A549 (cell line): Measurements from ENCODE around the gene PSPN. TPM values are rescaled to one million over a fixed set of nuclear protein-coding genes. Genes with fewer than 3 reads are reported as not detected.

Experiments
- ATAC-seq, 2 experiments: fragments of 200-7000 bp in 1 of 2; fragments of >200 bp in 1 of 2; cut with Nextera tagmentation in 1 of 2; cut with Tn5 transposase in 1 of 2; 3 replicates each; pipeline versions ENCODE4 v1.8.0 to v1.9.1; 2018 to 2020; ENCODE audit warnings: mild to moderate bottlenecking in 1 of 2, moderate library complexity in 1 of 2
- CTCF ChIA-PET: fragments of 300-600 bp; sonication (Branson Sonifier 250); formaldehyde crosslinking; extraction: SDS; loops from one replicate; lab custom pipeline; 2021; ENCODE audit warnings: antibody characterized with exemption, inconsistent platforms; lab: Yijun Ruan, JAX
- POLR2A ChIA-PET: fragments of 350-600 bp; formaldehyde crosslinking; extraction: SDS; loops from one replicate; lab custom pipeline; 2021; ENCODE audit warnings: antibody characterized with exemption, inconsistent platforms; lab: Yijun Ruan, JAX
- DNase-seq, 2 experiments: peaks; one replicate each; pipeline versions ENCODE4 v3.0.0 to v3.0.0-alpha.2; 2011 to 2016; ENCODE audit warnings: low read depth in 1 of 2, low spot score in 1 of 2
- FAIRE-seq: peaks from 2 replicates; lab custom pipeline; 2011; peaks lifted over from hg19 to GRCh38; lab: Jason Lieb, UNC
- H3K27ac ChIP-seq, 2 experiments: fragments of >200 bp; sonication (Bioruptor Twin); formaldehyde crosslinking; 3 replicates each; pipeline ENCODE4 v1.5.1; 2016 to 2017
- H3K4me1 ChIP-seq: fragments of >200 bp; sonication (Bioruptor Twin); formaldehyde crosslinking; 3 replicates; pipeline ENCODE4 v1.6.1; 2016
- H3K4me2 ChIP-seq: fragments of >200 bp; sonication (Bioruptor Twin); formaldehyde crosslinking; 3 replicates; pipeline ENCODE4 v1.6.1; 2016
- H3K4me3 ChIP-seq: fragments of >200 bp; sonication (Bioruptor Twin); formaldehyde crosslinking; 3 replicates; pipeline ENCODE4 v1.5.1; 2016
- H3K9me3 ChIP-seq: fragments of >200 bp; sonication (Bioruptor Twin); formaldehyde crosslinking; 3 replicates; pipeline ENCODE4 v1.6.1; 2016
- CHD2 ChIP-seq: fragments of 150-350 bp; IDR thresholded peaks from 2 replicates; pipeline ENCODE4 v1.6.1; 2014; ENCODE audit warnings: low read length; ENCODE audit not compliant: partially characterized antibody
- EHMT2 ChIP-seq: fragments of 200-600 bp; sonication (generic); IDR thresholded peaks from 2 replicates; pipeline ENCODE4 v1.6.1; 2016; ENCODE audit warnings: antibody characterized with exemption, low read depth, mild to moderate bottlenecking, moderate library complexity
- EP300 ChIP-seq, 2 experiments: fragments of >200 bp; sonication (Bioruptor Twin); formaldehyde crosslinking; IDR thresholded peaks; 2 replicates in 1 of 2; 3 replicates in 1 of 2; pipeline ENCODE4 v1.6.1; 2016 to 2017
- ESRRA ChIP-seq: fragments of 150-350 bp; IDR thresholded peaks from 2 replicates; pipeline ENCODE4 v1.6.1; 2014; ENCODE audit warnings: mild to moderate bottlenecking, low read length, borderline replicate concordance
- FOXS1 ChIP-seq: fragments of 250-450 bp; sonication (Bioruptor Pico); IDR thresholded peaks from 2 replicates; pipeline ENCODE4 v1.5.0; 2020; ENCODE audit warnings: mild to moderate bottlenecking, moderate library complexity
- HOXB13 ChIP-seq: fragments of 250-450 bp; sonication (Bioruptor Pico); IDR thresholded peaks from 2 replicates; pipeline ENCODE4 v1.5.0; 2020; ENCODE audit warnings: low read depth, mild to moderate bottlenecking, moderate library complexity
- JUN ChIP-seq, 2 experiments: fragments of >200 bp; sonication (Bioruptor Twin); formaldehyde crosslinking; IDR thresholded peaks; 2 replicates in 1 of 2; 3 replicates in 1 of 2; pipeline ENCODE4 v1.6.1; 2016 to 2017
- JUNB ChIP-seq: fragments of >200 bp; sonication (Bioruptor Twin); formaldehyde crosslinking; IDR thresholded peaks from 2 replicates; pipeline ENCODE4 v1.6.1; 2016
- NFE2L2 ChIP-seq: fragments of 150-350 bp; conservative IDR thresholded peaks from 2 replicates; pipeline ENCODE4 v1.6.1; 2014; ENCODE audit warnings: low read length
- NPAS2 ChIP-seq: fragments of 250-450 bp; sonication (Bioruptor Pico); IDR thresholded peaks from 2 replicates; pipeline ENCODE4 v1.8.0; 2022; ENCODE audit warnings: mild to moderate bottlenecking, moderate library complexity, borderline replicate concordance
- POLR2A ChIP-seq: IDR thresholded peaks from 2 replicates; pipeline ENCODE4 v1.6.1; 2012; ENCODE audit warnings: mild to moderate bottlenecking, low read length
- POLR2AphosphoS2 ChIP-seq: conservative IDR thresholded peaks from 2 replicates; pipeline ENCODE4 v1.6.1; 2012; ENCODE audit warnings: low read length, improper control_type of control experiment, inconsistent platforms
- RNF2 ChIP-seq: fragments of 200-600 bp; sonication (generic); IDR thresholded peaks from 2 replicates; pipeline ENCODE4 v1.6.1; 2016; ENCODE audit warnings: low read depth, mild to moderate bottlenecking, antibody characterized with exemption, moderate library complexity, borderline replicate concordance
- SREBF2 ChIP-seq: fragments of 450-650 bp; IDR thresholded peaks from 2 replicates; pipeline ENCODE4 v1.6.1; 2014; ENCODE audit warnings: mild to moderate bottlenecking, moderate library complexity
- TFCP2L1 ChIP-seq: fragments of 250-450 bp; sonication (Bioruptor Pico); IDR thresholded peaks from 2 replicates; pipeline ENCODE4 v1.5.0; 2021; ENCODE audit warnings: mild to moderate bottlenecking
- ZFP36 ChIP-seq: fragments of 450-650 bp; IDR thresholded peaks from 2 replicates; pipeline ENCODE4 v1.6.1; 2014; ENCODE audit warnings: borderline replicate concordance; ENCODE audit not compliant: partially characterized antibody
- WGBS: methylation state at CpG from one replicate; pipeline ENCODE4 v1.1.6; 2017; ENCODE audit errors: missing lambda C conversion rate; 5-methylcytosine and 5-hydroxymethylcytosine counted together
- polyA plus RNA-seq, 4 experiments: library from polyadenylated mRNA; depleted of rRNA in 3 of 4; stranded (reverse); fragments of >200 nt; fragmentation: RNase III in 1 of 4; extraction: RNeasy Plus Mini Kit Qiagen cat#74134 plus additional on column Dnase treatment in 1 of 4; gene quantifications; 2 replicates in 3 of 4; 3 replicates in 1 of 4; pipeline ENCODE4 v1.2.3, GENCODE V29; 2011 to 2017
- TF ChIP-seq, protein P1 (sequence below): IDR thresholded peaks from 2 replicates; pipeline ENCODE4 v1.6.1; 2012; ENCODE audit warnings: low read depth, borderline replicate concordance
- TF ChIP-seq, protein P2 (sequence below): fragments of >200 bp; sonication (Bioruptor Twin); formaldehyde crosslinking; IDR thresholded peaks from 2 replicates; pipeline ENCODE4 v1.6.1; 2016
- TF ChIP-seq, protein P3 (sequence below): fragments of 150-350 bp; IDR thresholded peaks from 2 replicates; pipeline ENCODE4 v1.6.1; 2014; ENCODE audit warnings: low read depth, mild to moderate bottlenecking, low read length
- TF ChIP-seq, protein P4 (sequence below): fragments of >200 bp; sonication (Bioruptor Twin); formaldehyde crosslinking; IDR thresholded peaks from 3 replicates; pipeline ENCODE4 v1.6.1; 2016

PSPN gene
- polyA plus RNA-seq, 2 of the 4 experiments (the other 2 are of a cell fraction), result 0.34 to 0.71 TPM

DNA sequence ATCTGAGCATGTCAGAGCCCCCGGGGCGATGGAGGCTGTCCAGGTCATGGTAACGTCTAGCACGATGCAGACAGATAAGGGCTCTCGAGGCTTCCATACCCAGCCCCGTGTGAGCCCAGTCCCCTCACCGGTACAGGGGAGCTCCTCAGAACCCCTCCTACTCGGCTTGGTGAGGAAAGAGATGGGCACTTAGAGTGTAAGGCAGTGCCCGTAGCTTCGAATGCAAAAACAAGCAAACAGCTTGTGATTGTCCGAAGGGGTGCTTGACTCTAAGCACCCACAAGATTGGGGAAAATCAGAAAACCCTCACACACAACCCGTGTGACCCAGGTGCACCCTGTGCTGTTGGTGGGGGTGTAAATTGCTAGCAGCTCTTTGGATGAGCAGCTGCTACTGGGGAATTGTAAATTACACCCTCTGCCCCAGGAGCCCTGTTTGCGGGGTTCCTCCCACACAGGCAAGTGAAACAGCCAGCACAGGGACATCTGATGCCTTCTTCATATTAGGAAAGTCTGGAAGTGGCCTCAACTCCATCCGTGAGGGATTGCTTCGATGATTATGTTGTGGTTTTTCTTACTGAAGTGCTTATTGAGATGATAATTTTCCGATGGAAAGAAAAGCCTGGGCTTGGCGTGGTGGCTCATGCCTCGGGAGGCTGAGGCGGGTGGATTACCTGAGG lies 918 bp upstream of the PSPN start:
- CTCF ChIA-PET, result no interaction called here
- H3K4me3 ChIP-seq, result no peak overlapping the region
- POLR2A ChIA-PET, result no interaction called here
- no peak overlapping the region for H3K4me2 ChIP-seq
- 70% methylated on average over 12 of the region's 19 CpGs for WGBS
- DNase-seq (no peak), FAIRE-seq (no peak), ATAC-seq (no peak)
- H3K9me3 ChIP-seq, result no peaks in the 10 kb centered on the region
- no peak overlapping the region for H3K27ac ChIP-seq
- TF ChIP-seq HOXB13 (CRISPR knock-in tag) (no peak), POLR2AphosphoS2 (no peak), EHMT2 (no peak), EP300 (IDR thresholded peaks at IDR 0.05) (no peak), SREBF2 (no peak)
- TF ChIP-seq, protein P1, sequence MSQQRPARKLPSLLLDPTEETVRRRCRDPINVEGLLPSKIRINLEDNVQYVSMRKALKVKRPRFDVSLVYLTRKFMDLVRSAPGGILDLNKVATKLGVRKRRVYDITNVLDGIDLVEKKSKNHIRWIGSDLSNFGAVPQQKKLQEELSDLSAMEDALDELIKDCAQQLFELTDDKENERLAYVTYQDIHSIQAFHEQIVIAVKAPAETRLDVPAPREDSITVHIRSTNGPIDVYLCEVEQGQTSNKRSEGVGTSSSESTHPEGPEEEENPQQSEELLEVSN, result no peak
- TF ChIP-seq, protein P2, sequence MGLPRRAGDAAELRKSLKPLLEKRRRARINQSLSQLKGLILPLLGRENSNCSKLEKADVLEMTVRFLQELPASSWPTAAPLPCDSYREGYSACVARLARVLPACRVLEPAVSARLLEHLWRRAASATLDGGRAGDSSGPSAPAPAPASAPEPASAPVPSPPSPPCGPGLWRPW, result no peak
- TF ChIP-seq, protein P3, sequence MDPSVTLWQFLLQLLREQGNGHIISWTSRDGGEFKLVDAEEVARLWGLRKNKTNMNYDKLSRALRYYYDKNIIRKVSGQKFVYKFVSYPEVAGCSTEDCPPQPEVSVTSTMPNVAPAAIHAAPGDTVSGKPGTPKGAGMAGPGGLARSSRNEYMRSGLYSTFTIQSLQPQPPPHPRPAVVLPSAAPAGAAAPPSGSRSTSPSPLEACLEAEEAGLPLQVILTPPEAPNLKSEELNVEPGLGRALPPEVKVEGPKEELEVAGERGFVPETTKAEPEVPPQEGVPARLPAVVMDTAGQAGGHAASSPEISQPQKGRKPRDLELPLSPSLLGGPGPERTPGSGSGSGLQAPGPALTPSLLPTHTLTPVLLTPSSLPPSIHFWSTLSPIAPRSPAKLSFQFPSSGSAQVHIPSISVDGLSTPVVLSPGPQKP, result no peak
- TF ChIP-seq, protein P4, sequence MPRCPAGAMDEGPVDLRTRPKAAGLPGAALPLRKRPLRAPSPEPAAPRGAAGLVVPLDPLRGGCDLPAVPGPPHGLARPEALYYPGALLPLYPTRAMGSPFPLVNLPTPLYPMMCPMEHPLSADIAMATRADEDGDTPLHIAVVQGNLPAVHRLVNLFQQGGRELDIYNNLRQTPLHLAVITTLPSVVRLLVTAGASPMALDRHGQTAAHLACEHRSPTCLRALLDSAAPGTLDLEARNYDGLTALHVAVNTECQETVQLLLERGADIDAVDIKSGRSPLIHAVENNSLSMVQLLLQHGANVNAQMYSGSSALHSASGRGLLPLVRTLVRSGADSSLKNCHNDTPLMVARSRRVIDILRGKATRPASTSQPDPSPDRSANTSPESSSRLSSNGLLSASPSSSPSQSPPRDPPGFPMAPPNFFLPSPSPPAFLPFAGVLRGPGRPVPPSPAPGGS, result no peak
- peaks cover 7% of the 10 kb centered on the region; the same call in 2 of the 3 replicates for H3K4me1 ChIP-seq

DNA sequence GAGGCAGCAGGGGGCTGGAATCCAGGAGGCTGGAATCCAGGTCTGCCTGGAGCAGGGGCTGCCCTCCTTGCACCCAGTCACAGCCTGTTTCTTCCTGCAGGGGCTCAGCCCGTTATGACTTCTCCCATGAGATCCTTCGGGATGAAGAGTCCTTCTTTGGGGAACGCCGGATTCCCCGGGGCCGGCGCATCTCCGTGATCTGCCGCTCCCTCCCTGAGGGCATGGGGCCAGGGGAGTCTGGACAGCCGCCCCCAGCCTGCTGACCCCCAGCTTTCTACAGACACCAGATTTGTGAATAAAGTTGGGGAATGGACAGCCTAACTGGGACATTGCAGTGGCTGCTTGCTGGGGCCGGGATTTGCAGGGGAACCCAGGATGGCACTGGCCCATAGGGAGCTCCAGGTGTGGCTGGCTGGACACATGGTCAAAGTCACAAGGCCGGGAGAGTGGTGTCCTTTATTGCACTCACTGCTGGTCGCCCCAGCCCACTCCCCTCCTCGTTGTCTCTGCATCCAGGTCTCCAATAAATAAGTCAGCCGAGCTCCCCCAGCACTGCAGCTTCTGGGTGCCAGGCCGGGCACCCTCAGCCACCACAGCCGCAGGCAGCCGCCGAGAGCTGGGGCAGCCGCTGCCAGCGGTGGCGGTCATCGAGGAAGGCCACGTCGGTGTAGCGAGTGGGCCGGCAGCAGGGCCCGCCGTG lies 872 bp downstream of the PSPN start:
- FAIRE-seq, result no peak
- no peak overlapping the region for H3K4me2 ChIP-seq
- CTCF ChIA-PET, result no interaction called here
- TF ChIP-seq JUNB (no peak), FOXS1 (CRISPR knock-in tag) (no peak), NFE2L2 (no peak), ZFP36 (no peak), TFCP2L1 (CRISPR knock-in tag) (no peak), CHD2 (no peak), ESRRA (no peak), NPAS2 (CRISPR knock-in tag) (no peak), JUN (IDR thresholded peaks at IDR 0.05) (no peak), RNF2 (no peak), POLR2A (no peak)
- peaks cover 7% of the 10 kb centered on the region; the same call in 2 of the 3 replicates for H3K4me1 ChIP-seq
- POLR2A ChIA-PET, result no interaction called here
- no peaks in the 10 kb centered on the region for H3K9me3 ChIP-seq
- no peak overlapping the region for H3K27ac ChIP-seq
- ATAC-seq, result no peak
- 93% methylated on average over 13 of the region's 29 CpGs for WGBS
- H3K4me3 ChIP-seq, result no peak overlapping the region
- DNase-seq, result no peak
